Effector memory CD4-positive, alpha-beta T cell (primary cell): ENCODE measurements around the gene ACSF3.

Experiments used
- DNase-seq, 3 donors: peaks; one replicate each; pipeline ENCODE4 v3.0.0-alpha.2; 2020
- H3K27ac ChIP-seq: 2 replicates; pipeline ENCODE4 v1.7.0; 2013; ENCODE audit warnings: mild to moderate bottlenecking, low read length, moderate library complexity; ENCODE audit not compliant: insufficient read depth, poor library complexity, severe bottlenecking
- H3K27me3 ChIP-seq: replicated peaks from 2 replicates; pipeline ENCODE4 v1.7.0; 2013; ENCODE audit warnings: mild to moderate bottlenecking, low read length; ENCODE audit not compliant: insufficient read depth, control insufficient read depth, poor library complexity, severe bottlenecking
- H3K36me3 ChIP-seq: 2 replicates; pipeline ENCODE4 v1.7.0; 2013; ENCODE audit warnings: mild to moderate bottlenecking, low read length, moderate library complexity; ENCODE audit not compliant: control insufficient read depth, insufficient read depth
- H3K4me1 ChIP-seq: 2 replicates; pipeline ENCODE4 v1.7.0; 2013; ENCODE audit warnings: low read length, mild to moderate bottlenecking; ENCODE audit not compliant: control insufficient read depth, insufficient read depth, poor library complexity, severe bottlenecking
- H3K4me3 ChIP-seq: 2 replicates; pipeline ENCODE4 v1.7.0; 2013; ENCODE audit warnings: low read length, low read depth, mild to moderate bottlenecking; ENCODE audit not compliant: insufficient read depth, poor library complexity, severe bottlenecking
- H3K9me3 ChIP-seq: 2 replicates; pipeline ENCODE4 v1.7.0; 2013; ENCODE audit warnings: mild to moderate bottlenecking, low read length, moderate library complexity; ENCODE audit not compliant: control insufficient read depth
- total RNA-seq, 3 donors: gene quantifications; one replicate each; lab custom pipeline; 2026; lab: John Stamatoyannopoulos, UW

The ACSF3 gene
- 56.7 to 72.2 (median 70.1) reads per million in 3 donors for total RNA-seq

DNA sequence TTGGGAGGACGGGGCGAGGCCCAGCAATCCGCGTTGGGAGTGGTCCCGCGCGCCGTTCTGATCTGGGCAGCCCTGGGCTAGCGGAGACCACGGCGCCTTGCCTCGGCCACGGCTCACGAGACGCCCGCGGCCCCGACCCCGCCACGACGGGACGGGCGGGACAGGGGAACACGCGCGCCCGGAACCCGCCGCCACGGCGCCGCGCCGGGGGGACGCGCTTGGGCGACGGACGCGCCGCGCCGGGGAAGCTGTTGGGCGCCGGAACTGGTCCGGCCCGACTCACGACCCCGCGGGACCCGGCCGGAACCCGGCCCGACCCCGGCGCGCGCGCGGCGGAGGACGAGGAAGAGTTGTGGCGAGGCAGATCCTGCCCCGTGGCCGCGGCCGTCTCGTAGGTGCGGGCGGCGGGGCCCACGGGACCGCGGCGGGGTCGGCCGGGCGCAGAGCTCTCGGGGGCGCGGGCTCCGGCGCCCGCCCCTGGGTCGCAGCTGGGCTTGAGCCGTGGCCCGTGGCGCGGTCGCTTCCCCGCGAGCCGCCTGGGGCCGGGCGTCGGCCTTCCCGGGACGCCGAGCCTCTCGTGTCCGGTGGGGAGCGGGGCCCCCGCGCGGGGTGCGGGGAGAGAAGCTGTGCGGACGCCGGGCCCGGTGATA is at the start of gene ACSF3:
ACSF3 (plus strand) TSS at position 251 of the 650 bp plus-strand sequence. CDS start 6,830 bp downstream, outside the sequence.
- Histone ChIP-seq H3K27ac (peak within 1 kb of the TSS; percentile 65), H3K4me1 (peaks cover 42% of the 10 kb centered on the region), H3K27me3 (peaks cover 8% of the 10 kb centered on the region), H3K9me3 (no peaks in the 10 kb centered on the region), H3K36me3 (peaks cover under 1% of the 10 kb centered on the region), H3K4me3 (peak within 1 kb of the TSS; percentile 79)
- peak; percentile 42 to 51 (median 43) for DNase-seq

DNA sequence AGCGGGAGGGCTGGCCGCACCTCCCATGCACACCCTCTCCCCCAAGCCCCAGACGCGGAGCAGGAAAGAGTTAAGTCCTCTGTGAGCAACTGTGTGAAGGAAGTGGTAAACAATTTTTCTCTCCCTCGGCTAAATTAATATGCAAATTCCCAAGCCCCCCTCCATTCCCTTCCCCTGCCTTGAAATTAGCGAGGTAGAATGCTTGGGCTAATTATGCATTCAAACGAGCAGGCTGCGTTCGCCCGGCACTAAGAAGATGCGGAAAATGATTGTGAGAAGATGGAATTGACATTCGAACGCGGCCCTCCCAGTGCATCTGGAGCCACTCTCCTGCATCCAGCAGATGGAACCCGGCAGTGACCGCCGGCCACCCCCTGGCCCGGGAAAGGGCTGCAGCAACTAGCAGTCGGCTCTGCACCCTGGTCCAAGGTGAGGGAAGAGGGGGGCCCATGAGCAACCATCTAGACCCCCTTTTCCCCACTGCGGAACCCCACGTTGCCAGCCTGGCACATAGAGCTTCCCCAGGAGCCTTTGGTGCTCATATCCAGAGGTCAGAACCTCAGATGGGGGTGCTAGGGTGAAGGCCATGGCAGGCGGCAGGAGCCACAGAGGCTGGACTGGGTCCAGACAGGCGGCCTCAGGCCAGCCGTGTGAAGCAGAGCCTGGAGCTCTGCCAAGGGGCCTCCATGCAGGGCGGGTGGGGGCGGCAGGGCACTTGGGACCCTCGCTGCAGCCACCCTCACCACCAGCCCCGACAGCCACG is 49.1 kb upstream of the ACSF3 start:
- Histone ChIP-seq H3K27ac (no peak overlapping the region), H3K9me3 (no peaks in the 10 kb centered on the region), H3K4me3 (no peak overlapping the region), H3K4me1 (no peaks in the 10 kb centered on the region), H3K36me3 (no peaks in the 10 kb centered on the region), H3K27me3 (no peaks in the 10 kb centered on the region)
- DNase-seq = no peak

DNA sequence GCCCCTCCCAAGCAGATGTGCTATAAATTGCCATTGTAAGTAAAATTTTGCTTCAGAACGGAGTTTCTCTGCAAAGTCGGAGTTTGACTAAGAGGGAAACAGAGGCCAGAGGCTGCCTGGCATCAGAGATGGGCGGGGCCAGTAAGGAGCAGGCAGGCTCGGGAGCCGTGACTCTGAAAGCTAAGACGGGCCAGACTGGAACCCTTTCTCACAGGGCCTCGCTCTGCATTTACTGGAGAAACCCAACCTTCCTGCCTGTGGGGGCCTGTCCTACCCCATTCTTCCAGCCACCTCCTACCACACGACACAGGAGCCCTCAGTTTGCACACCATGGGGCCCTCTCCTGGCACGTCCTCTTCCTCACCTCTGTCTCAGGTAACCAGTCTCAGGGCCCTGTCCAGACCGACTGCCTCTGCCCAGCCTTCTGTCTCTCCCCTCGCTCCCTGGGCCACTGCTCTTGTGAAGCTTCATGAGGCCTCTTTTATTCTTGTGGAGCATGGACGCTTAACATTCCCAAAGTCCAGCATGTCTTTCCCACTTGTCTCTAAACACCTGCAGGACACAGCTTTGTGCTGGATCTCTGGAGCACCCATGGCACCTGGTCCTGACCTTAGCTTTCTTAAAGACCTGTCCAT is 48.4 kb upstream of the ACSF3 start:
- no peaks in the 10 kb centered on the region for H3K27me3 ChIP-seq

DNA sequence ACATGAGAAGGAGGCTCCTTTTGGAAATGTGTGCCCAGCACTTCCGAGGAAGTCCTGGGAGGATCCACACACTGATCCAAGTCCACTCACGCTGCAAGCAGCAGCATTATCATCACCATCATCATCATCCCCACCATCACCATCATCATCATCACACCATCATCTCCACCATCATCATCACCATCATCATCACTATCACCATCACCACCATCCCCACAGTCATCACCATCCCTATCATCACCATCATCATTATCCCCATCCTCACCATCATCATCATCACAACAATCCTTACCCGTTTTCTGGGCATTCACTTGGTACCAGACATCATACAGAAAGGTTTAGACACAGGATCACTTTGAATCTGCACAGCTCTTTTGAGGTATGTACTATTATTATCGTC is 47.8 kb upstream of the ACSF3 start:
- H3K27ac ChIP-seq = no peak overlapping the region
- no peaks in the 10 kb centered on the region for H3K36me3 ChIP-seq
- DNase-seq = no peak
- no peaks in the 10 kb centered on the region for H3K9me3 ChIP-seq
- H3K4me3 ChIP-seq = no peak overlapping the region
- H3K4me1 ChIP-seq = no peaks in the 10 kb centered on the region
- H3K27me3 ChIP-seq = no peaks in the 10 kb centered on the region

More for the DNA sequence above, 48.4 kb upstream of the ACSF3 start:
- Histone ChIP-seq H3K4me1 (no peaks in the 10 kb centered on the region), H3K36me3 (no peaks in the 10 kb centered on the region), H3K4me3 (no peak overlapping the region), H3K9me3 (no peaks in the 10 kb centered on the region), H3K27ac (no peak overlapping the region)
- DNase-seq = no peak

DNA sequence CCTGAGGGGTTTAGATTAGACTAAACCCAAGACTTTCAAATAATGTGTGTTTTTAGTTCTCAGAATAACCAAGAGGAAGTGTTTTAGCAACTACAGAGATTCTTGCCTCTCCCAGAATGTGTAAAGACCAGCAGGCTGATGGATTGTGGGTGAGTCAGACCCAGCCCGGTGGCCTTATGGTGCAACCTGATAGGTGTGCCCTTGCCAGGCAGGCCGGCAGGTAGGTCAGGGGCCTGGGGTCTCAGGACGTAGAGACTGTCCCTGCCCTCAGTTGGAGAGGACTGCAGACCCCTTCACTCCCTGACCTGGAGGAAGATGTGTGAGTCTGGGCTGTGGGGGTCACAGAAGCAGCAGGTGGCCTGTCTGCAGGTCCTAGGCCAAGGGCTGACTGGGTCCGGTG is 47.2 kb upstream of the ACSF3 start:
- Histone ChIP-seq H3K36me3 (no peaks in the 10 kb centered on the region), H3K4me3 (no peak overlapping the region), H3K27me3 (no peaks in the 10 kb centered on the region), H3K27ac (no peak overlapping the region), H3K9me3 (no peaks in the 10 kb centered on the region), H3K4me1 (no peaks in the 10 kb centered on the region)
- no peak for DNase-seq

DNA sequence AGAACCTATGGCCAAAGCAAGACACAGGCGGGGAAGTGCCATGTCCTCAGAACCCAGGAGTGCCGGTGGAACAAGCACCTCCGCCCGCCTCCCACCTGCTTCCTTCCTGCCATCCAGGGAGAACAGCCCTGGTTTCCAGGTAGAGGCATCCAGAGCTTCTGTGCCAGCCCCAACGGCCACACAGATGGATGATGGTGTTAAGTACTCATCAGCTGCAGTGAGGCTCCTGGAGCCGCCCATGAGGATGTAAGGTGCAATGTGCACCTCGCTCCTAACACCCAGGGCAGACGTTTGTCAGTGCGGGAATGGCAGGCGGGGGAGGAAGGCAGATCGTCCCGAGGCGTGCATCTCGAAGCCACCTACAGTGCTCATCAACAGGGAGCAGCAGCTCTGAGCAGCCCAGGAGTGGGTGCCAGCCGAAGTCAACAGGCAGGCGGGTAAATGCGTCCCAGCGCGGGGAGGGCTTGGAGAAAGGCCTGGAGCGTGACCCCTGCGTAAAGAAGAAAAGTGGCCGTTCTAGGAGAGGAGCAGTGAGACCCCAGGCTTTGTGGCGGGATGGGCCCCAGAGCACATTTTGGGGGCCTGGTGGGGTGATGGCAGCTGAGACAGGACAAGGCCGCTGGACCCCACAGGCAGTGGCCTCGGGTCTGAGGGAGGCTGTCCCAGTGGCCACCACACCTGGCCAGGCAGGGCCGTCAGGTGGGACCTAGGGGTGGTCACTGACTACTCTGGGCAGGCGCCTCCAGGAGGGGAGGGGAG is 46.1 kb upstream of the ACSF3 start:
- DNase-seq = no peak
- no peaks in the 10 kb centered on the region for H3K4me1 ChIP-seq
- H3K27me3 ChIP-seq = no peaks in the 10 kb centered on the region
- no peak overlapping the region for H3K4me3 ChIP-seq
- no peaks in the 10 kb centered on the region for H3K9me3 ChIP-seq
- no peak overlapping the region for H3K27ac ChIP-seq
- H3K36me3 ChIP-seq = no peaks in the 10 kb centered on the region

DNA sequence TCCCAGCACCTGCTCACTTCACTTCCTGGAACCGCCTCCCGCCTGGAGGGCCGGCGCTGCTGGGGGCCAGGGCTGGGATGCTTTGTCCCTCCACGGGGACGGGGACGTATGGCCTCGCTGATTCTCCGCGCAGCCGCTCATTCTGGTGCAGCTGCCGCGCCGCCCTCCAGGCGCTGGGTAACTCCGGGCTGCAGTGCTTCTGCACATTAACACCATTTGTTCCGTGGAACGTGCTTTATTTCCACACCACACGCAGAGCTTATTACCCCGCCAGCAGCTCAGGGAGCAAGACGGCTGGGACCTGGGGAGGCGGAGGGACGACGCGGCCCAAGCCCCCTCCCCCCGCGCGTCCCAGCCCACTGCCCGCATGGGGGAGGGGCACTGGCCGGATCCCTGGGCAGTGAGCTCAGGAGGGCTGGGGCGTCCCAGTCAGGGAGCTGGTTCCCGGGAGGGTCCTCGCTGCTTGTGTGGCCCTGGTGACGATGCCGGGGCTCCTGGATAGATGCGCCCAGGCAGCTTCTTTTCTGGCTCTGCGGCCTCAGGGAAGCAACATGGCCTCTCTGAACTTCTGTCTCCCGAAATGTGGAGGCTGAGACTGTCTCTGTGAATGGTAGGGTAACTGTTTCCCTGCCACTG is 45.4 kb upstream of the ACSF3 start:
- H3K36me3 ChIP-seq = no peaks in the 10 kb centered on the region
- no peaks in the 10 kb centered on the region for H3K9me3 ChIP-seq
- no peak overlapping the region for H3K4me3 ChIP-seq
- no peaks in the 10 kb centered on the region for H3K27me3 ChIP-seq
- no peak overlapping the region for H3K27ac ChIP-seq
- DNase-seq = no peak
- H3K4me1 ChIP-seq = no peaks in the 10 kb centered on the region

DNA sequence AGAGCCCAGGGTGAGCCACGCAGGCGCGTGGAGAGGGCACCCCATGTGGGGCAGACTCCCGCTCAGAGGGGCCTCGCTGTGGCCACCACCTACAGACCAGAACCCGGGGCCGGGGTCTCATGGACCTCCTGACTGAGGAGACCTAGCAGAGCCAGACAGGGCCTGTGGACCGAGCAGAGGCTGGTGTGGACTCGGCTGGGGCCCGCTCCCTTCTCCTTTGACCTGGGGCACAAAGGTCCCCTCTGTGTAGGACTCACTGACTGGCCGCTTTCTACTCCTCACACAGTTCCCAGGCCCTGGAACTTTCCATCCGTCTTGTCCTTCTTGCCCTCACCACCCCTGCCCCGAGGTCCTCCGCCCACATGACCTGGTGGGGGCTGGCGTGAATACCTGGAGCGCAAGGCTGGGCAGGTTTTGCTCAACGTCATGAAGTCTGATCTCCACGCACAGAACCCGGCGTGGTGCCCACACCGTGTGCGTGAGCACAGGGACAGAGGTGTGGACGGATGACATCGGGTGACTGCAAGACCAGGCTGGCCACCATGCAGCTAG is 44.7 kb upstream of the ACSF3 start:
- Histone ChIP-seq H3K27me3 (no peaks in the 10 kb centered on the region), H3K9me3 (no peaks in the 10 kb centered on the region), H3K4me1 (no peaks in the 10 kb centered on the region), H3K4me3 (no peak overlapping the region), H3K27ac (no peak overlapping the region), H3K36me3 (no peaks in the 10 kb centered on the region)
- no peak for DNase-seq

DNA sequence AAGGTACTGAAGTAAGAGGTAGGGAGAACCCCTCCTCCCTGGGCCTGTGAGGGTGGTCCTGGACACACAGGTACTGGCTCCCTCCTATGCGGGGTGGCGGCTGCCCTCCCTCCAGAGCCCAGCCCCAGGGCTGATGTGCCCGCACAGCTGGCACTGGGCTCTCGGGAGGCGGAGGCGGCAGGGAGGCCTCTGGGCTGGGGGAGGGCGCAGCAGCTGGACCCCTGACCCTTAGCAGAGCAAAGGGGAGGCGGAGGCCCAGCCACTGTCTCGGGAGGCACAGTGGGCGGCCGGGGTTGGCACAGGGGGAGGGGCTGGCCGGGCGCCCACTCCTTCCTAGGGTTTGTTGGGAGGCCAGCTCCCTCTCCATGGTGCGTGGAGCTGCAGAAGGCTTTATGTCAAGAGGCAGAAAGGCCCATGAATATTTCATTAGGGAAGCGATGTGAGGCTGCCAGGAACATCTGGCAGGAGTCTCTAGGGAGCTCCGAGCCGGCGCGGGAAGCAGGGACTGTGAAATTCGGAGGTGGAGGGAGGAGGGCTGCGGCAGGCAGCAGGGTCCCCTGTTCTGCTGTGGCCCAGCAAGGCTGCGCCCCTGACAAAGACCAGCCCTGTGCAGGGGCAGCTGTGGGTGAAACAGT is 44.1 kb upstream of the ACSF3 start:
- Histone ChIP-seq H3K9me3 (no peaks in the 10 kb centered on the region), H3K36me3 (no peaks in the 10 kb centered on the region), H3K27ac (no peak overlapping the region), H3K4me3 (no peak overlapping the region), H3K4me1 (no peaks in the 10 kb centered on the region), H3K27me3 (no peaks in the 10 kb centered on the region)
- DNase-seq = no peak
